Measurements from ENCODE around the gene GPS1.

GPS1 gene

DNA sequence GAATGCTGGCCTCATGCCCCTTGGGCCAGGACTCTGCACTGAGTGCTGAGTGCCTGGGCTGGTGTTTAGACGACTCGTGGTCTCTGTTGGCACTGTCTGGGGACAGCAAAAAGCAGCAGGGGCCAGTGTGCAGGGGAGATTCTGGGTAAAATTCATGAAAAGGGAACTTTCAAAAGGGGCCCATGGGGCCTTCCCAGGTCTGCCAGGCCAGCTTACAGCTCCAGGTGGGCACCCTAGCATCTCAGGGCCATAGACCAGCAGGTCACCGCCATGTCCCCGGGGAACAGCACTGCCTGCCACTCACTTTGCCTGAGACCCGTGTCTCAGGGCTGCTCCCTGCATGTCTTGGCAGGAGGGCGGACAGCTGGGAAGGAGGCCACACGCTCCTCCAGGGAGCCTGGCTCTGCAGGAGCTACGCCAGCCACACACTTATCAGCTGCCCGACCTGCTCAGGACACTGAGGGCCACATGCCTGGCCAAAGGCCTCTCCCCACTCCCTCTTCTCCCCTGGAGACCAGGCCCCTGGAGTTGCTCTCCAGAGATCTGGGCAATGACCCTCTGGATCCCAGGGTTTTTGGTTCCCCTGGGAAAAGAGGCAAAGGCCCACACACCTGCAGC is 55.1 kb downstream of the GPS1 start:
- no peak for FAIRE-seq
